Neuronal stem cell (in vitro differentiated cells): ENCODE results near the gene LRMDA.

Experiments
- DNase-seq: peaks from one replicate; pipeline ENCODE4 v3.0.0-alpha.2; 2013; ENCODE audit warnings: low spot score
- H2AFZ ChIP-seq: one replicate; pipeline ENCODE4 v1.6.1; 2013; ENCODE audit warnings: mild to moderate bottlenecking, low read length, inconsistent platforms
- H2AK5ac ChIP-seq: 2 replicates; pipeline ENCODE4 v1.6.1; 2013; ENCODE audit warnings: low read depth, mild to moderate bottlenecking, inconsistent platforms, low read length, moderate library complexity, mixed read lengths
- H2BK120ac ChIP-seq: 2 replicates; pipeline ENCODE4 v1.6.1; 2013; ENCODE audit warnings: low read depth, mild to moderate bottlenecking, inconsistent platforms, low read length, moderate library complexity, mixed read lengths
- H2BK12ac ChIP-seq: one replicate; pipeline ENCODE4 v1.6.1; 2013; ENCODE audit warnings: low read length, inconsistent platforms
- H2BK15ac ChIP-seq: 2 replicates; pipeline ENCODE4 v1.6.1; 2013; ENCODE audit warnings: mild to moderate bottlenecking, low read length, inconsistent platforms, mixed read lengths
- H2BK5ac ChIP-seq: one replicate; pipeline ENCODE4 v1.6.1; 2013; ENCODE audit warnings: inconsistent platforms, mild to moderate bottlenecking, low read length, moderate library complexity
- H3K14ac ChIP-seq: one replicate; pipeline ENCODE4 v1.6.1; 2013; ENCODE audit warnings: low read length, inconsistent platforms
- H3K18ac ChIP-seq: 2 replicates; pipeline ENCODE4 v1.6.1; 2013; ENCODE audit warnings: low read length, inconsistent platforms
- H3K23ac ChIP-seq: 2 replicates; pipeline ENCODE4 v1.6.1; 2013; ENCODE audit warnings: low read depth, mild to moderate bottlenecking, mixed read lengths, low read length, inconsistent platforms; ENCODE audit not compliant: poor library complexity
- H3K27ac ChIP-seq: replicated peaks from 3 replicates; pipeline ENCODE4 v1.5.1; 2013; ENCODE audit warnings: low read length, inconsistent platforms
- H3K27me3 ChIP-seq, 3 experiments: 2 replicates each; pipeline ENCODE4 v1.6.1; 2013; ENCODE audit warnings: low read length in 3 of 3, mild to moderate bottlenecking in 2 of 3, inconsistent platforms in 1 of 3, low read depth in 1 of 3, mixed read lengths in 1 of 3, moderate library complexity in 1 of 3; ENCODE audit not compliant: control insufficient read depth in 3 of 3, insufficient read depth in 3 of 3
- H3K36me3 ChIP-seq, 2 donors: replicated peaks in 1 of 2; 2 replicates each; pipeline ENCODE4 v1.6.1; 2013; ENCODE audit warnings: low read length in 2 of 2; ENCODE audit not compliant: control insufficient read depth in 2 of 2, insufficient read depth in 2 of 2
- H3K4ac ChIP-seq: 2 replicates; pipeline ENCODE4 v1.6.1; 2013; ENCODE audit warnings: inconsistent platforms, mild to moderate bottlenecking, low read length, moderate library complexity
- H3K4me1 ChIP-seq, 2 donors: 1 replicate in 1 of 2; 2 replicates in 1 of 2; pipeline ENCODE4 v1.6.1; 2013; ENCODE audit warnings: low read length in 2 of 2, low read depth in 1 of 2; ENCODE audit not compliant: control insufficient read depth in 2 of 2, insufficient read depth in 1 of 2
- H3K4me2 ChIP-seq: one replicate; pipeline ENCODE4 v1.6.1; 2013; ENCODE audit warnings: mild to moderate bottlenecking, low read length, inconsistent platforms; ENCODE audit not compliant: insufficient read depth, poor library complexity, severe bottlenecking
- H3K4me3 ChIP-seq, 2 donors: 2 replicates each; pipeline ENCODE4 v1.5.1; 2013; ENCODE audit warnings: low read length in 2 of 2, mild to moderate bottlenecking in 2 of 2, inconsistent platforms in 1 of 2, moderate library complexity in 1 of 2
- H3K79me1 ChIP-seq: one replicate; pipeline ENCODE4 v1.6.1; 2013; ENCODE audit warnings: low read depth, mild to moderate bottlenecking, inconsistent platforms, low read length, moderate library complexity
- H3K9ac ChIP-seq: one replicate; pipeline ENCODE4 v1.6.1; 2013; ENCODE audit warnings: mild to moderate bottlenecking, low read depth, low read length, inconsistent platforms; ENCODE audit not compliant: poor library complexity
- H3K9me3 ChIP-seq, 2 donors: replicated peaks in 1 of 2; 2 replicates each; pipeline versions ENCODE3 to v1.6.1; 2013; ENCODE audit warnings: low read length in 2 of 2, mild to moderate bottlenecking in 2 of 2, inconsistent platforms in 1 of 2, low read depth in 1 of 2, mixed read lengths in 1 of 2, moderate library complexity in 1 of 2; ENCODE audit not compliant: control insufficient read depth in 2 of 2, insufficient read depth in 1 of 2
- H4K8ac ChIP-seq: one replicate; pipeline ENCODE4 v1.6.1; 2013; ENCODE audit warnings: low read depth, mild to moderate bottlenecking, inconsistent platforms, low read length, moderate library complexity
- H4K91ac ChIP-seq: one replicate; pipeline ENCODE4 v1.6.1; 2013; ENCODE audit warnings: low read length, low read depth, mild to moderate bottlenecking, inconsistent platforms; ENCODE audit not compliant: poor library complexity
- WGBS, 2 donors: extraction: QIAGEN DNeasy Blood & Tissue Kit; methylation state at CpG; one replicate each; pipeline ENCODE4 v1.1.7; 2013; ENCODE audit warnings: missing lambda C conversion rate in 2 of 2, mixed read lengths in 1 of 2; ENCODE audit not compliant: insufficient read length in 2 of 2, insufficient replicate concordance in 1 of 2; ENCODE audit errors: extremely low coverage in 2 of 2; 5-methylcytosine and 5-hydroxymethylcytosine counted together

LRMDA gene

GRCh38 chr10:75660823-75661222 is 229.4 kb downstream of the LRMDA start:
- Histone ChIP-seq H3K4me1 (no peaks in the 10 kb centered on the region), H2BK5ac (no peak overlapping the region), H4K8ac (peak overlapping the region; percentile 21), H3K36me3 (no peaks in the 10 kb centered on the region), H2AFZ (no peak overlapping the region), H3K18ac (no peak overlapping the region), H3K23ac (no peak overlapping the region), H2BK12ac (no peak overlapping the region), H3K9ac (no peak overlapping the region), H2AK5ac (no peak overlapping the region), H3K14ac (no peak overlapping the region), H4K91ac (no peak overlapping the region), H3K9me3 (no peaks in the 10 kb centered on the region), H2BK120ac (no peak overlapping the region), H3K4me3 (no peak overlapping the region), H3K27me3 (peaks cover 0 to 11% (median 0%) of the 10 kb centered on the region in 3 experiments), H3K4me2 (no peak overlapping the region), H3K27ac (no peak overlapping the region), H3K79me1 (no peaks in the 10 kb centered on the region), H2BK15ac (no peak overlapping the region), H3K4ac (no peak overlapping the region)
- no peak for DNase-seq
- no CpG with 5 or more reads among the region's 7 CpGs for WGBS, 2 donors

- H3K18ac ChIP-seq = no peak overlapping the region
- no CpG with 5 or more reads among the region's 3 CpGs for WGBS, 2 donors
- no peak overlapping the region for H3K4ac ChIP-seq
- H3K79me1 ChIP-seq = no peaks in the 10 kb centered on the region
- no peak overlapping the region for H2BK12ac ChIP-seq
- no peak overlapping the region for H3K9ac ChIP-seq
- H2BK5ac ChIP-seq = no peak overlapping the region
- no peaks in the 10 kb centered on the region for H3K36me3 ChIP-seq
- H2AK5ac ChIP-seq = no peak overlapping the region
- H3K14ac ChIP-seq = no peak overlapping the region
- no peaks in the 10 kb centered on the region for H3K9me3 ChIP-seq
- H2BK120ac ChIP-seq = no peak overlapping the region
- no peaks in the 10 kb centered on the region for H3K4me1 ChIP-seq
- H2AFZ ChIP-seq = no peak overlapping the region
- H3K27ac ChIP-seq = no peak overlapping the region
- no peak overlapping the region for H3K23ac ChIP-seq
- H4K91ac ChIP-seq = no peak overlapping the region
- H4K8ac ChIP-seq = no peak overlapping the region
- peaks cover 0 to 12% (median 0%) of the 10 kb centered on the region in 3 experiments for H3K27me3 ChIP-seq
- no peak overlapping the region for H3K4me2 ChIP-seq
- H3K4me3 ChIP-seq = no peak overlapping the region
- no peak overlapping the region for H2BK15ac ChIP-seq
- DNase-seq = no peak
Observed at GRCh38 chr10:75662715-75663114, 231.3 kb downstream of the LRMDA start.

- Histone ChIP-seq H2AK5ac (no peak overlapping the region), H3K4me3 (no peak overlapping the region), H3K36me3 (no peaks in the 10 kb centered on the region), H3K79me1 (no peaks in the 10 kb centered on the region), H2BK12ac (no peak overlapping the region), H3K4me2 (no peak overlapping the region), H2BK120ac (no peak overlapping the region), H3K23ac (no peak overlapping the region), H3K4me1 (no peaks in the 10 kb centered on the region), H4K8ac (no peak overlapping the region), H2BK15ac (no peak overlapping the region), H3K27ac (no peak overlapping the region), H3K14ac (no peak overlapping the region), H3K18ac (no peak overlapping the region), H2BK5ac (no peak overlapping the region), H2AFZ (no peak overlapping the region), H4K91ac (no peak overlapping the region), H3K9ac (no peak overlapping the region), H3K27me3 (peaks cover 0 to 14% (median 0%) of the 10 kb centered on the region in 3 experiments), H3K4ac (no peak overlapping the region), H3K9me3 (peaks cover 0 to 5% of the 10 kb centered on the region in 2 donors)
- WGBS, 2 donors = no CpG with 5 or more reads among the region's 3 CpGs
- DNase-seq = no peak
Observed at GRCh38 chr10:75663947-75664664, 232.7 kb downstream of the LRMDA start.

- no CpG with 5 or more reads among the region's 3 CpGs for WGBS, 2 donors
- Histone ChIP-seq H3K4ac (no peak overlapping the region), H2AK5ac (no peak overlapping the region), H2AFZ (no peak overlapping the region), H2BK15ac (no peak overlapping the region), H4K91ac (no peak overlapping the region), H3K4me3 (no peak overlapping the region), H4K8ac (no peak overlapping the region), H3K4me1 (no peaks in the 10 kb centered on the region), H3K18ac (no peak overlapping the region), H2BK5ac (no peak overlapping the region), H3K36me3 (no peaks in the 10 kb centered on the region), H3K79me1 (no peaks in the 10 kb centered on the region), H2BK12ac (no peak overlapping the region), H3K27ac (no peak overlapping the region), H3K9ac (no peak overlapping the region), H3K23ac (no peak overlapping the region), H2BK120ac (no peak overlapping the region), H3K14ac (no peak overlapping the region), H3K9me3 (peaks cover 0 to 7% of the 10 kb centered on the region in 2 donors), H3K27me3 (peaks cover 0 to 14% (median 0%) of the 10 kb centered on the region in 3 experiments), H3K4me2 (no peak overlapping the region)
- no peak for DNase-seq
Observed at GRCh38 chr10:75664968-75665367, 233.5 kb downstream of the LRMDA start.
